GM19372 (cell line): ENCODE data around the gene SCNM1.
"Not testable (repeated sequence)": the region's sequence is repeated elsewhere in the genome, so short reads cannot be mapped to it uniquely, and the experiment has no call there.

Experiments used
- ATAC-seq: cut with Tn5 transposase; IDR thresholded peaks from one replicate; pipeline ENCODE4 v1.9.1; 2021; ENCODE audit warnings: mild to moderate bottlenecking, low read depth, moderate library complexity; ENCODE audit not compliant: unreplicated experiment

Gene SCNM1

GRCh38 chr1:151192047-151192446 is 26.1 kb downstream of the SCNM1 start:
- no peak for ATAC-seq

GRCh38 chr1:151193304-151193703 is 27.4 kb downstream of the SCNM1 start:
- ATAC-seq: no peak

GRCh38 chr1:151193856-151194255 is 27.9 kb downstream of the SCNM1 start:
- no peak for ATAC-seq

GRCh38 chr1:151194894-151195594 is 29.1 kb downstream of the SCNM1 start:
- not testable (repeated sequence) for ATAC-seq

GRCh38 chr1:151196292-151196800 is 30.4 kb downstream of the SCNM1 start:
- no peak for ATAC-seq

- ATAC-seq: no peak
Observed at GRCh38 chr1:151197863-151198253, 31.9 kb downstream of the SCNM1 start.

- ATAC-seq: peak; percentile 89
Observed at GRCh38 chr1:151198254-151199127, 32.5 kb downstream of the SCNM1 start, which contains the start of gene PIP5K1A. TSS of gene PIP5K1A (plus strand) at chr1:151198552. CDS start at chr1:151198997, 445 bp downstream.

GRCh38 chr1:151199873-151200581 is 34.1 kb downstream of the SCNM1 start:
- ATAC-seq: no peak

GRCh38 chr1:151205381-151205965 is 39.5 kb downstream of the SCNM1 start:
- not testable (repeated sequence) for ATAC-seq

GRCh38 chr1:151210830-151211229 is 44.9 kb downstream of the SCNM1 start:
- ATAC-seq: no peak

GRCh38 chr1:151211972-151212705 is 46.2 kb downstream of the SCNM1 start:
- ATAC-seq: no peak

- no peak for ATAC-seq
Observed at GRCh38 chr1:151213560-151213959, 47.6 kb downstream of the SCNM1 start.
